Retinal pigment epithelial cell (primary cell): ENCODE results near the gene FRMPD2.

ENCODE experiments used
- DNase-seq: peaks from one replicate; pipeline ENCODE4 v3.0.0-alpha.2; 2010; ENCODE audit warnings: low read depth
- H3K4me3 ChIP-seq: 2 replicates; pipeline ENCODE4 v1.5.1; 2011; ENCODE audit warnings: mild to moderate bottlenecking, low read length, control low read depth, moderate library complexity
- TF ChIP-seq, protein P1 (sequence below): conservative IDR thresholded peaks from 2 replicates; pipeline ENCODE4 v1.5.1; 2011; ENCODE audit warnings: low read depth, low read length, control low read depth, inconsistent platforms

Gene FRMPD2

DNA sequence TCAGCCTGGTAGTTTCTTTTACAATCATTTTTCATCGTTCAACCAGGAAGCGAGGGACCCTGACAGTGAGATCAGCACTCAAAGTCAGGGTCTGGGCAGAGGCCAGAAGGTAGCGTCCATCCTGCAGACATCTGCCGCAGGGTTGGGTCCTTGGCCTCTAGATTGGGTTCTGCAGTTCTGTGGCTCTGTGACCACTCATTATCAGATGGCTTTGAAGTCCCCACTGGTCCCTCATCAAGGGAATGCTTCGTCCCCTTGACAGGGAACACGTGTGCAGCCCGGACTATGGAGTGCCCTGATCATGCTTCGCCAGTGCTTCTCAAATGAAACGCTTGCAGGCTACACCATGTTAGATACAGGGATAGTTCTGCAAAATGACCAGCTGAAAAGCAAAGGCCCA, 64.1 kb downstream of the FRMPD2 start:
- TF ChIP-seq, protein P1, sequence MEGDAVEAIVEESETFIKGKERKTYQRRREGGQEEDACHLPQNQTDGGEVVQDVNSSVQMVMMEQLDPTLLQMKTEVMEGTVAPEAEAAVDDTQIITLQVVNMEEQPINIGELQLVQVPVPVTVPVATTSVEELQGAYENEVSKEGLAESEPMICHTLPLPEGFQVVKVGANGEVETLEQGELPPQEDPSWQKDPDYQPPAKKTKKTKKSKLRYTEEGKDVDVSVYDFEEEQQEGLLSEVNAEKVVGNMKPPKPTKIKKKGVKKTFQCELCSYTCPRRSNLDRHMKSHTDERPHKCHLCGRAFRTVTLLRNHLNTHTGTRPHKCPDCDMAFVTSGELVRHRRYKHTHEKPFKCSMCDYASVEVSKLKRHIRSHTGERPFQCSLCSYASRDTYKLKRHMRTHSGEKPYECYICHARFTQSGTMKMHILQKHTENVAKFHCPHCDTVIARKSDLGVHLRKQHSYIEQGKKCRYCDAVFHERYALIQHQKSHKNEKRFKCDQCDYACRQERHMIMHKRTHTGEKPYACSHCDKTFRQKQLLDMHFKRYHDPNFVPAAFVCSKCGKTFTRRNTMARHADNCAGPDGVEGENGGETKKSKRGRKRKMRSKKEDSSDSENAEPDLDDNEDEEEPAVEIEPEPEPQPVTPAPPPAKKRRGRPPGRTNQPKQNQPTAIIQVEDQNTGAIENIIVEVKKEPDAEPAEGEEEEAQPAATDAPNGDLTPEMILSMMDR = no peak
- DNase-seq = no peak
- no peak overlapping the region for H3K4me3 ChIP-seq

- H3K4me3 ChIP-seq = no peak overlapping the region
- no peak for DNase-seq
- TF ChIP-seq, protein P1 = no peak
These were observed 65.3 kb downstream of the FRMPD2 start for GRCh38 chr10:48209241-48209640.

GRCh38 chr10:48207853-48208252, 66.6 kb downstream of the FRMPD2 start:
- no peak for DNase-seq
- TF ChIP-seq, protein P1 = no peak
- H3K4me3 ChIP-seq = no peak overlapping the region

- H3K4me3 ChIP-seq = no peak overlapping the region
- DNase-seq = no peak
- TF ChIP-seq, protein P1 = no peak
These were observed 67.8 kb downstream of the FRMPD2 start for GRCh38 chr10:48206482-48207250.

- TF ChIP-seq, protein P1 = no peak
These were observed 68.6 kb downstream of the FRMPD2 start for GRCh38 chr10:48205918-48206317.

GRCh38 chr10:48199580-48200377, 74.7 kb downstream of the FRMPD2 start:
- H3K4me3 ChIP-seq = no peak overlapping the region
- TF ChIP-seq, protein P1 = no peak
- no peak for DNase-seq

More at GRCh38 chr10:48205918-48206317, 68.6 kb downstream of the FRMPD2 start:
- H3K4me3 ChIP-seq = no peak overlapping the region
- DNase-seq = no peak
